Stimulated activated naive B cell treated with anti-CD40 and anti-IgM and Interleukin-4, amounts not matched to agents 10 μg/mL and 1 μg/mL and 100 μg/mL, for 72 hours (primary cell): ENCODE data around the gene TRIM24.
A peak's percentile ranks its signal among the peaks of the same experiment; 100 is the strongest.

ENCODE experiments used
- ATAC-seq, 2 donors: fragments of 150-1000 bp; cut with Tn5 transposase; replicated peaks; 2 replicates each; pipeline ENCODE4 v1.10.0; 2021; ENCODE audit warnings: moderate library complexity in 1 of 2
- DNase-seq: peaks from one replicate; pipeline ENCODE4 v3.0.0; 2021
- H3K27ac Mint-ChIP-seq: one replicate; pipeline ENCODE4 v1.8.0; 2022; ENCODE audit warnings: mild to moderate bottlenecking, mixed read lengths
- H3K27me3 Mint-ChIP-seq, 2 donors: one replicate each; pipeline ENCODE4 v1.8.0; 2022; ENCODE audit warnings: mixed read lengths in 2 of 2
- H3K36me3 Mint-ChIP-seq, 2 donors: one replicate each; pipeline ENCODE4 v1.8.0; 2022; ENCODE audit warnings: mixed read lengths in 2 of 2, mild to moderate bottlenecking in 1 of 2
- H3K4me1 Mint-ChIP-seq, 2 donors: one replicate each; pipeline ENCODE4 v1.8.0; 2022; ENCODE audit warnings: mixed read lengths in 2 of 2, mild to moderate bottlenecking in 1 of 2
- H3K4me3 Mint-ChIP-seq, 2 donors: one replicate each; pipeline ENCODE4 v1.8.0; 2022; ENCODE audit warnings: mild to moderate bottlenecking in 2 of 2, mixed read lengths in 2 of 2, moderate library complexity in 1 of 2
- H3K9me3 Mint-ChIP-seq, 2 donors: one replicate each; pipeline ENCODE4 v1.8.0; 2022; ENCODE audit warnings: mixed read lengths in 2 of 2, mild to moderate bottlenecking in 1 of 2

TRIM24 gene

GRCh38 chr7:138573741-138574140 is 113.7 kb downstream of the TRIM24 start:
- ATAC-seq (no peak), DNase-seq (no peak)
- Mint-ChIP-seq H3K27ac (no peak overlapping the region), H3K27me3 (no peaks in the 10 kb centered on the region), H3K4me3 (no peak overlapping the region), H3K36me3 (peaks cover 39 to 56% of the 10 kb centered on the region in 2 donors), H3K9me3 (peaks cover 0 to 2% of the 10 kb centered on the region in 2 donors), H3K4me1 (no peaks in the 10 kb centered on the region)

- Mint-ChIP-seq H3K9me3 (no peaks in the 10 kb centered on the region), H3K4me3 (no peak overlapping the region), H3K36me3 (peaks cover 33 to 48% of the 10 kb centered on the region in 2 donors), H3K27ac (no peak overlapping the region), H3K27me3 (no peaks in the 10 kb centered on the region), H3K4me1 (no peaks in the 10 kb centered on the region)
- ATAC-seq (no peak), DNase-seq (no peak)
Measured at GRCh38 chr7:138575897-138576428, 115.9 kb downstream of the TRIM24 start.

GRCh38 chr7:138579136-138579535 is 119.1 kb downstream of the TRIM24 start:
- H3K27me3 Mint-ChIP-seq, result no peaks in the 10 kb centered on the region
- H3K4me1 Mint-ChIP-seq, result no peaks in the 10 kb centered on the region
- ATAC-seq, result no peak
- H3K36me3 Mint-ChIP-seq, result peaks cover 35 to 49% of the 10 kb centered on the region in 2 donors
- H3K9me3 Mint-ChIP-seq, result no peaks in the 10 kb centered on the region
- H3K4me3 Mint-ChIP-seq, result no peak overlapping the region
- H3K27ac Mint-ChIP-seq, result no peak overlapping the region
- DNase-seq, result no peak

GRCh38 chr7:138579671-138580070 is 119.6 kb downstream of the TRIM24 start:
- ATAC-seq, result no peak
- H3K4me1 Mint-ChIP-seq, result no peaks in the 10 kb centered on the region
- no peaks in the 10 kb centered on the region for H3K27me3 Mint-ChIP-seq
- DNase-seq, result no peak
- H3K4me3 Mint-ChIP-seq, result no peak overlapping the region
- H3K36me3 Mint-ChIP-seq, result peaks cover 36 to 53% of the 10 kb centered on the region in 2 donors
- H3K27ac Mint-ChIP-seq, result no peak overlapping the region
- H3K9me3 Mint-ChIP-seq, result no peaks in the 10 kb centered on the region

GRCh38 chr7:138581065-138581464 is 121.0 kb downstream of the TRIM24 start:
- Mint-ChIP-seq H3K36me3 (peaks cover 37 to 59% of the 10 kb centered on the region in 2 donors), H3K27ac (no peak overlapping the region), H3K9me3 (no peaks in the 10 kb centered on the region), H3K4me3 (no peak overlapping the region), H3K27me3 (no peaks in the 10 kb centered on the region), H3K4me1 (no peaks in the 10 kb centered on the region)
- DNase-seq (no peak), ATAC-seq (no peak)

- no peaks in the 10 kb centered on the region for H3K9me3 Mint-ChIP-seq
- H3K4me3 Mint-ChIP-seq, result no peak overlapping the region
- DNase-seq (no peak), ATAC-seq (no peak)
- H3K36me3 Mint-ChIP-seq, result peaks cover 28 to 60% of the 10 kb centered on the region in 2 donors
- no peak overlapping the region for H3K27ac Mint-ChIP-seq
- H3K27me3 Mint-ChIP-seq, result no peaks in the 10 kb centered on the region
- H3K4me1 Mint-ChIP-seq, result no peaks in the 10 kb centered on the region
Measured at GRCh38 chr7:138584283-138584682, 124.2 kb downstream of the TRIM24 start.

GRCh38 chr7:138584696-138585095 is 124.6 kb downstream of the TRIM24 start:
- no peaks in the 10 kb centered on the region for H3K9me3 Mint-ChIP-seq
- H3K27ac Mint-ChIP-seq, result no peak overlapping the region
- ATAC-seq, result no peak
- DNase-seq, result no peak
- no peaks in the 10 kb centered on the region for H3K4me1 Mint-ChIP-seq
- no peak overlapping the region for H3K4me3 Mint-ChIP-seq
- peaks cover 24 to 56% of the 10 kb centered on the region in 2 donors for H3K36me3 Mint-ChIP-seq
- H3K27me3 Mint-ChIP-seq, result no peaks in the 10 kb centered on the region

GRCh38 chr7:138585283-138585993 is 125.4 kb downstream of the TRIM24 start:
- no peak for DNase-seq
- Mint-ChIP-seq H3K27me3 (no peaks in the 10 kb centered on the region), H3K36me3 (peaks cover 20 to 51% of the 10 kb centered on the region in 2 donors), H3K9me3 (no peaks in the 10 kb centered on the region), H3K27ac (no peak overlapping the region), H3K4me1 (no peaks in the 10 kb centered on the region), H3K4me3 (no peak overlapping the region)
- no peak for ATAC-seq

- H3K9me3 Mint-ChIP-seq, result no peaks in the 10 kb centered on the region
- peaks cover 15 to 43% of the 10 kb centered on the region in 2 donors for H3K36me3 Mint-ChIP-seq
Measured at GRCh38 chr7:138587485-138587884, 127.4 kb downstream of the TRIM24 start.

GRCh38 chr7:138588986-138589385 is 128.9 kb downstream of the TRIM24 start:
- Mint-ChIP-seq H3K4me1 (no peaks in the 10 kb centered on the region), H3K27me3 (no peaks in the 10 kb centered on the region), H3K27ac (no peak overlapping the region), H3K9me3 (no peaks in the 10 kb centered on the region), H3K36me3 (peaks cover 9 to 35% of the 10 kb centered on the region in 2 donors), H3K4me3 (no peak overlapping the region)
- ATAC-seq (no peak), DNase-seq (no peak)

More at GRCh38 chr7:138587485-138587884, 127.4 kb downstream of the TRIM24 start:
- ATAC-seq, result no peak
- no peak for DNase-seq
- H3K27me3 Mint-ChIP-seq, result no peaks in the 10 kb centered on the region
- H3K27ac Mint-ChIP-seq, result no peak overlapping the region
- no peak overlapping the region for H3K4me3 Mint-ChIP-seq
- H3K4me1 Mint-ChIP-seq, result no peaks in the 10 kb centered on the region

GRCh38 chr7:138590154-138590553 is 130.1 kb downstream of the TRIM24 start:
- Mint-ChIP-seq H3K27me3 (no peaks in the 10 kb centered on the region), H3K4me3 (no peak overlapping the region), H3K27ac (no peak overlapping the region), H3K4me1 (no peaks in the 10 kb centered on the region), H3K9me3 (no peaks in the 10 kb centered on the region), H3K36me3 (peaks cover 1 to 24% of the 10 kb centered on the region in 2 donors)
- DNase-seq (no peak), ATAC-seq (no peak)

- no peak for DNase-seq
- H3K27ac Mint-ChIP-seq, result no peak overlapping the region
- H3K4me3 Mint-ChIP-seq, result no peak overlapping the region
- no peaks in the 10 kb centered on the region for H3K9me3 Mint-ChIP-seq
- H3K27me3 Mint-ChIP-seq, result peaks cover 0 to 3% of the 10 kb centered on the region in 2 donors
- H3K36me3 Mint-ChIP-seq, result no peaks in the 10 kb centered on the region
- no peaks in the 10 kb centered on the region for H3K4me1 Mint-ChIP-seq
- no peak for ATAC-seq
Measured at GRCh38 chr7:138595454-138595853, 135.4 kb downstream of the TRIM24 start.

- H3K27me3 Mint-ChIP-seq, result peaks cover 0 to 5% of the 10 kb centered on the region in 2 donors
- H3K27ac Mint-ChIP-seq, result peak overlapping the region; percentile 49
- DNase-seq, result no peak
- H3K4me1 Mint-ChIP-seq, result peaks cover 0 to 2% of the 10 kb centered on the region in 2 donors
- H3K36me3 Mint-ChIP-seq, result no peaks in the 10 kb centered on the region
- H3K9me3 Mint-ChIP-seq, result no peaks in the 10 kb centered on the region
- H3K4me3 Mint-ChIP-seq, result no peak overlapping the region
- ATAC-seq, result no peak
Measured at GRCh38 chr7:138602451-138602850, 142.4 kb downstream of the TRIM24 start.

- DNase-seq (no peak), ATAC-seq (no peak)
- no peaks in the 10 kb centered on the region for H3K36me3 Mint-ChIP-seq
- no peak overlapping the region for H3K4me3 Mint-ChIP-seq
- H3K27me3 Mint-ChIP-seq, result peaks cover 0 to 5% of the 10 kb centered on the region in 2 donors
- H3K4me1 Mint-ChIP-seq, result peaks cover 4 to 8% of the 10 kb centered on the region in 2 donors
- H3K27ac Mint-ChIP-seq, result no peak overlapping the region
- H3K9me3 Mint-ChIP-seq, result no peaks in the 10 kb centered on the region
Measured at GRCh38 chr7:138603549-138604318, 143.7 kb downstream of the TRIM24 start.

- H3K36me3 Mint-ChIP-seq, result no peaks in the 10 kb centered on the region
- peaks cover 0 to 2% of the 10 kb centered on the region in 2 donors for H3K9me3 Mint-ChIP-seq
- ATAC-seq (no peak), DNase-seq (no peak)
- H3K27ac Mint-ChIP-seq, result no peak overlapping the region
- H3K27me3 Mint-ChIP-seq, result no peaks in the 10 kb centered on the region
- H3K4me3 Mint-ChIP-seq, result no peak overlapping the region
- H3K4me1 Mint-ChIP-seq, result peaks cover 5 to 8% of the 10 kb centered on the region in 2 donors
Measured at GRCh38 chr7:138606236-138606635, 146.2 kb downstream of the TRIM24 start.
